WI38 (cell line): ENCODE data around the gene CASD1.

Experiments
- H3K4me3 ChIP-seq: 2 replicates; pipeline ENCODE4 v1.5.1; 2011; ENCODE audit warnings: low read depth, mild to moderate bottlenecking, control low read depth, low read length
- CTCF ChIP-seq: IDR thresholded peaks from 2 replicates; pipeline ENCODE4 v1.5.1; 2012; ENCODE audit warnings: low read depth, mild to moderate bottlenecking, control low read depth, low read length

The CASD1 gene

GRCh38 chr7:94578614-94579013, 69.0 kb downstream of the CASD1 start:
- TF ChIP-seq CTCF, result no peak
- no peak overlapping the region for H3K4me3 ChIP-seq

GRCh38 chr7:94579470-94579869, 69.9 kb downstream of the CASD1 start:
- TF ChIP-seq CTCF, result no peak

GRCh38 chr7:94580601-94581000, 71.0 kb downstream of the CASD1 start:
- H3K4me3 ChIP-seq, result no peak overlapping the region
- TF ChIP-seq CTCF, result no peak

More at GRCh38 chr7:94579470-94579869, 69.9 kb downstream of the CASD1 start:
- no peak overlapping the region for H3K4me3 ChIP-seq

GRCh38 chr7:94584113-94584512, 74.5 kb downstream of the CASD1 start:
- TF ChIP-seq CTCF, result no peak
- no peak overlapping the region for H3K4me3 ChIP-seq

- no peak for TF ChIP-seq CTCF
- H3K4me3 ChIP-seq, result no peak overlapping the region
These were observed 78.5 kb downstream of the CASD1 start for GRCh38 chr7:94588075-94588474.

- no peak overlapping the region for H3K4me3 ChIP-seq
- no peak for TF ChIP-seq CTCF
These were observed 81.0 kb downstream of the CASD1 start for GRCh38 chr7:94590526-94591162.

- no peak for TF ChIP-seq CTCF
These were observed 81.6 kb downstream of the CASD1 start for GRCh38 chr7:94591176-94591575.

More at GRCh38 chr7:94591176-94591575, 81.6 kb downstream of the CASD1 start:
- no peak overlapping the region for H3K4me3 ChIP-seq
